Psoas muscle (tissue), 8 donors: Measurements from ENCODE around the gene TCF15. TPM values are rescaled to one million over a fixed set of nuclear protein-coding genes. Genes with fewer than 3 reads are reported as not detected.

ENCODE experiments used
- ATAC-seq, 4 donors: fragments of 200-7000 bp; cut with Tn5 transposase; one replicate each; pipeline ENCODE4 v1.9.1; 2020; ENCODE audit warnings: moderate library complexity in 3 of 4, mild to moderate bottlenecking in 2 of 4
- DNase-seq, 2 donors: peaks; one replicate each; pipeline ENCODE4 v3.0.0-alpha.2; 2020
- H3K27ac ChIP-seq: fragments of 200-600 bp; one replicate; pipeline ENCODE4 v1.8.0; 2022
- H3K27me3 ChIP-seq, 3 donors: fragments of 200-600 bp in 1 of 3; one replicate each; pipeline versions ENCODE4 v1.6.1 to v1.8.0; 2013 to 2022; ENCODE audit warnings: low read length in 2 of 3, mild to moderate bottlenecking in 2 of 3, moderate library complexity in 1 of 3; ENCODE audit not compliant: insufficient read depth in 3 of 3
- H3K36me3 ChIP-seq, 2 donors: fragments of 200-600 bp in 1 of 2; one replicate each; pipeline versions ENCODE4 v1.6.1 to v1.8.0; 2013 to 2022; ENCODE audit warnings: low read depth in 1 of 2, mild to moderate bottlenecking in 1 of 2, moderate library complexity in 1 of 2; ENCODE audit not compliant: insufficient read depth in 1 of 2
- H3K4me1 ChIP-seq: fragments of 200-600 bp; one replicate; pipeline ENCODE4 v1.8.0; 2022
- H3K4me3 ChIP-seq: fragments of 200-600 bp; one replicate; pipeline ENCODE4 v1.8.0; 2022; ENCODE audit warnings: mild to moderate bottlenecking
- H3K9me3 ChIP-seq: fragments of 200-600 bp; one replicate; pipeline ENCODE4 v1.8.0; 2022
- WGBS, 3 donors: extraction: QIAGEN DNeasy Blood & Tissue Kit; methylation state at CpG; one replicate each; pipeline versions ENCODE4 v1.1.6 to v1.1.7; 2013; 5-methylcytosine and 5-hydroxymethylcytosine counted together
- intact Hi-C, 2 donors: fragments of 100-400 bp; cut with DNase I; formaldehyde crosslinking; loops; one replicate each; pipeline versions ENCODE4 v1.11.0 to v1.14.2; 2022
- polyA plus RNA-seq, 3 donors: library from polyadenylated mRNA; stranded (reverse); fragments of 200-250 nt; gene quantifications; one replicate each; pipeline ENCODE4 v1.2.3, GENCODE V29; 2013
- total RNA-seq, 4 donors: library from RNA; stranded (reverse); fragmentation: NEBNext Ultra II Directional in 2 of 4; extraction: Animal tissue kit (Norgen Biotek cat#: 25700) in 2 of 4; gene quantifications; one replicate each; pipeline versions ENCODE4 v1.2.1 to v1.2.4, GENCODE V29; 2021 to 2023
- TF ChIP-seq, protein P1 (sequence below): fragments of 200-600 bp; IDR thresholded peaks from one replicate; pipeline ENCODE4 v1.8.0; 2022; ENCODE audit warnings: antibody characterized with exemption
- donor health status: healthy with polysubstance abuse.
- donor health status: DM: no; HTN: no; CAD: no; lungs with moderate emphysema.
- donor health status: Bipolar disorder and iron deficiency.
- donor health status: healthy.
- donor health status: DM: yes; HTN: yes; CAD: no.
- donor health status: DM: no; HTN: no; CAD: no.
- donor health status: DM: no; HTN: no; CAD: no.
- donor health status: DM: yes; HTN: yes; CAD: no.

TCF15 gene
- total and polyA plus RNA-seq, 7 donors, result 3.0 to 10.6 (median 5.1) TPM

GRCh38 chr20:603116-603640 lies 6.9 kb downstream of the TCF15 start:
- TF ChIP-seq, protein P1, sequence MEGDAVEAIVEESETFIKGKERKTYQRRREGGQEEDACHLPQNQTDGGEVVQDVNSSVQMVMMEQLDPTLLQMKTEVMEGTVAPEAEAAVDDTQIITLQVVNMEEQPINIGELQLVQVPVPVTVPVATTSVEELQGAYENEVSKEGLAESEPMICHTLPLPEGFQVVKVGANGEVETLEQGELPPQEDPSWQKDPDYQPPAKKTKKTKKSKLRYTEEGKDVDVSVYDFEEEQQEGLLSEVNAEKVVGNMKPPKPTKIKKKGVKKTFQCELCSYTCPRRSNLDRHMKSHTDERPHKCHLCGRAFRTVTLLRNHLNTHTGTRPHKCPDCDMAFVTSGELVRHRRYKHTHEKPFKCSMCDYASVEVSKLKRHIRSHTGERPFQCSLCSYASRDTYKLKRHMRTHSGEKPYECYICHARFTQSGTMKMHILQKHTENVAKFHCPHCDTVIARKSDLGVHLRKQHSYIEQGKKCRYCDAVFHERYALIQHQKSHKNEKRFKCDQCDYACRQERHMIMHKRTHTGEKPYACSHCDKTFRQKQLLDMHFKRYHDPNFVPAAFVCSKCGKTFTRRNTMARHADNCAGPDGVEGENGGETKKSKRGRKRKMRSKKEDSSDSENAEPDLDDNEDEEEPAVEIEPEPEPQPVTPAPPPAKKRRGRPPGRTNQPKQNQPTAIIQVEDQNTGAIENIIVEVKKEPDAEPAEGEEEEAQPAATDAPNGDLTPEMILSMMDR, result no peak
- H3K4me3 ChIP-seq, result no peak overlapping the region

DNA sequence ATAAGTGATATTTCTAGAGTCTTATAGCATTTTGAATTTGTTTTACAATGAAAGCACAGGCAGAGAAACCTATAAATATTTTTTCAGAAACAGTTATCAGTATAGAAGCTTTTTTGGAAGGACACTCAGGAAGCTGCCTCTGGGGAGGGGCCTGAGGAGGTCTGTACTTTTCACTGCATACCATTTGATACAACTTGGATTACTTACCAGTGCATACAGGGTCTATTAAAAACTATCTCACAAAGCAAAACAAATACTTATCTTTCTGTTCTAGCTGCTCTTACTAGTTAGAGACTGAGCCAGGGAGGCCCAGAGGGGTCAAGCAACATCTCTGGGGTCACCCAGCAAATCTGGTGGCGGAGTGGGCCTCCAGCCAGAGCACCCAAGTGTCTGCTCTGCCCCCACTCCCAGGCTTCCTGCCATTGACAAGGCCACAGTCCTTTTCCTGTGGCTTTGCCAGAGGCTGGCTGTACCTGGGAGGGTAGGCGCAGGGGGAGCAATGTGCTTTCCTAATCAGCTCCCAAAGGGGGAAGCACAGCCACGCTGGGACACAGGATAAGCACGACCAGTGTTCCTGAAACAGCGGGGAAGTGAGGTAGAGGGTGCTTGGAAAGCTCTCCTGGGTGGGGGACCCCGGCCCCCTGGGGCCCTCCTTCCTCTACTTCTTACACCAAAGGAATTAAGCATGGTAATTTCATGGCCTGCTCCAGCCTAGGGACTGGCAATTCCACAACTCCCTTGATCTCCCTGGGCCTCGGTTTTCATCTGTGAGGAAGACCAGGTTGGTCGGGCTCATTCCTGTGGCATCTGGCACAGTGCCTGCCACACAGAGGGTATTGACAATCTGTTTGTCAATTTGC lies 7.8 kb downstream of the TCF15 start:
- H3K9me3 ChIP-seq, result no peaks in the 10 kb centered on the region
- WGBS, 3 donors, result 55 to 62% (median 59%) methylated on average over 8 of the region's 8 CpGs
- peak; percentile 40 to 68 for DNase-seq

More at GRCh38 chr20:603116-603640, 6.9 kb downstream of the TCF15 start:
- Histone ChIP-seq H3K27ac (peak overlapping the region; percentile 41), H3K4me1 (peaks cover 11% of the 10 kb centered on the region), H3K36me3 (no peaks in the 10 kb centered on the region), H3K27me3 (peaks cover 0 to 5% (median 0%) of the 10 kb centered on the region in 3 donors), H3K9me3 (no peaks in the 10 kb centered on the region)
- no peak for ATAC-seq
- WGBS, 3 donors, result 38 to 60% (median 54%) methylated on average over 8 of the region's 8 CpGs
- no peak for DNase-seq
- intact Hi-C loops, result no loop called here

DNA sequence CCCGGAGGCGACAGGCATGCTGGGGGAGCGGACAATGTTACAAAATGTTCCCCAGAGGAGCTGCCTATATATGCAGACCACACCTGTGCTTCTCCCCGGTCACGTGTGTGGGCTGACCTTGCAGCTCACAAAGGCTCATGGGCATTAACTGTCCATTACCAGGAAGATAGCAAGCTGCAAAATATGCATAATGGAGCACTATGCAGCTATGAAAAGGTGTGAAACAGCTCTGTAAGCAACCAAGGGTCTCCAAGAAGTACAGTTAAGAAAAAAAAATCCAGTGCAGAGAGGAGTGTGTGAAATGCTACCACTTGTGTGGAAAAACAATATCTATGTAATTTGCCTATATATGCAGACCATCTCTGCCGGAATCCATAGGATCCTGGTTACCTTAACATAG lies 9.4 kb downstream of the TCF15 start:
- 81 to 86% (median 84%) methylated on average over 6 of the region's 6 CpGs for WGBS, 3 donors
- Histone ChIP-seq H3K4me1 (peaks cover 11% of the 10 kb centered on the region), H3K27ac (no peak overlapping the region), H3K27me3 (no peaks in the 10 kb centered on the region), H3K4me3 (no peak overlapping the region), H3K9me3 (no peaks in the 10 kb centered on the region), H3K36me3 (no peaks in the 10 kb centered on the region)
- TF ChIP-seq, protein P1, result no peak
- intact Hi-C loops, result no loop called here
- ATAC-seq (no peak), DNase-seq (no peak)

More for the DNA sequence above, 7.8 kb downstream of the TCF15 start:
- Histone ChIP-seq H3K4me3 (no peak overlapping the region), H3K27ac (peak overlapping the region; percentile 41), H3K36me3 (no peaks in the 10 kb centered on the region), H3K4me1 (peaks cover 11% of the 10 kb centered on the region), H3K27me3 (no peaks in the 10 kb centered on the region)
- TF ChIP-seq, protein P1, result no peak
- intact Hi-C loops, result no loop called here
- ATAC-seq, result peak in 3 of 4 donors; percentile 47 to 71 (median 52)

GRCh38 chr20:600141-600540 lies 10.0 kb downstream of the TCF15 start:
- TF ChIP-seq, protein P1, result no peak
- H3K36me3 ChIP-seq, result no peaks in the 10 kb centered on the region
- intact Hi-C loops, result no loop called here
- H3K9me3 ChIP-seq, result no peaks in the 10 kb centered on the region
- H3K4me3 ChIP-seq, result no peak overlapping the region
- no peak overlapping the region for H3K27ac ChIP-seq
- ATAC-seq (no peak), DNase-seq (no peak)
- peaks cover 11% of the 10 kb centered on the region for H3K4me1 ChIP-seq
- 87 to 89% (median 87%) methylated on average over 2 of the region's 2 CpGs for WGBS, 3 donors
- H3K27me3 ChIP-seq, result no peaks in the 10 kb centered on the region
